Omental fat pad (tissue), 4 donors: Measurements from ENCODE around the gene MIGA1. TPM values are rescaled to one million over a fixed set of nuclear protein-coding genes. Genes with fewer than 3 reads are reported as not detected.

Source experiments
- ATAC-seq: fragments of 150-250 bp; one replicate; pipeline ENCODE4 v1.9.1; 2016; ENCODE audit warnings: mild to moderate bottlenecking, moderate library complexity; ENCODE audit not compliant: low FRiP score
- DNase-seq: peaks from one replicate; pipeline ENCODE4 v3.0.0-alpha.2; 2019; ENCODE audit warnings: low spot score
- CTCF ChIP-seq, 3 donors: fragments of 450-650 bp; IDR thresholded peaks; one replicate each; pipeline ENCODE4 v1.5.1; 2016 to 2017; ENCODE audit warnings: antibody characterized with exemption in 3 of 3, mild to moderate bottlenecking in 3 of 3, moderate library complexity in 2 of 3
- total RNA-seq, 4 donors: library from RNA; depleted of rRNA; stranded (reverse); fragments of >200 nt; gene quantifications; one replicate each; pipeline ENCODE4 v1.1.0, GENCODE V29; 2016

Gene MIGA1
- total RNA-seq, 4 donors from 2014 or later, result 11.9 to 19.7 (median 14.7) TPM

DNA sequence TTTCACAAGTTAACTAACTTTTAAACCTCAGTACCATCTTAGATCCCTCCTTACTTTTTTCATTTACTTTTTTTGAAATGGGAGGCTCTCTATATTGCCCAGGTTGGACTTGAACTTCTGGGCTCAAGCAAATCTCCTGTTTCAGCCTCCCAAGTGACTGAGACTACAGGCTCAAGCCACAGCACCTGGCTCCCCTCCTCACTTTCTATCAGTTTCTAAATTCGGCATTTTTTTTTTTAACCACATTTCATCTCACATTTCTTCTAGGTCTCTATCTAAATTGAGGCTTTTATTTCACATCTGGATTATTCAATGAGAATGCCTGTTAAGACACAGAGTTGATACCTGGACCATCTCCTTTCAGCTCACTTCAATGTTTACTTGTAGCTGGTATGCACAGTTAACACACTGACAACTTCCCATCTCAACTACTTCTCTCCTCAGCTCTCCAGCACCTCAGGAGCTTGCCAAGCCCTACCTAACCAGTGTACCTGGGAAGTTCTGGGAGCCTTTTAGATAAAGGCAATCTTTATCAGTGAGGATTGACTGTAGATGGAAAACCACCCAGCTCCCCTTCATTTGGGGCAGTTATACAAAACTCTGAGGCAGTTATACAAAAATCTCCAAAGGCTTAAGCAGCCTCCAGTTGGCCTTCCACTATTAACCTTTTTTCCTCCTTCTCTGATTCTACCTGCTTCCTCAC lies 23.2 kb upstream of the MIGA1 start:
- ATAC-seq (no peak), DNase-seq (no peak)
- no peak for TF ChIP-seq CTCF (IDR thresholded peaks at IDR 0.05)

GRCh38 chr1:77757066-77757584 lies 22.3 kb upstream of the MIGA1 start:
- TF ChIP-seq CTCF (IDR thresholded peaks at IDR 0.05), result no peak
- no peak for DNase-seq

GRCh38 chr1:77757603-77758002 lies 21.8 kb upstream of the MIGA1 start:
- ATAC-seq, result peak; percentile 65
- no peak for DNase-seq
- no peak for TF ChIP-seq CTCF (IDR thresholded peaks at IDR 0.05)

More at GRCh38 chr1:77757066-77757584, 22.3 kb upstream of the MIGA1 start:
- no peak for ATAC-seq

GRCh38 chr1:77759071-77760028 lies 20.1 kb upstream of the MIGA1 start, which contains the start of gene USP33:
TSS of gene USP33 (minus strand) at chr1:77759852. CDS start at chr1:77741697, 18,155 bp downstream.
- ATAC-seq (peak; percentile 92), DNase-seq (peak; percentile 65)
- TF ChIP-seq CTCF (IDR thresholded peaks at IDR 0.05), result no peak

- TF ChIP-seq CTCF (IDR thresholded peaks at IDR 0.05), result no peak
- no peak for DNase-seq
- no peak for ATAC-seq
Observed at GRCh38 chr1:77762072-77762476, 17.4 kb upstream of the MIGA1 start.

GRCh38 chr1:77768006-77768405 lies 11.4 kb upstream of the MIGA1 start:
- TF ChIP-seq CTCF (IDR thresholded peaks at IDR 0.05), result no peak
- no peak for ATAC-seq
- no peak for DNase-seq
